ENCODE results near the gene ACSF3.

GRCh38 chr16:89118361-89119165, 24.9 kb downstream of the ACSF3 start:
- no peak for TF ChIP-seq CTCF (conservative IDR thresholded peaks at IDR 0.05 in 1 of 2, IDR thresholded peaks at IDR 0.05 in 1 of 2; ENCODE audit: low read depth in 1 of 2, low read length in 2 of 2)
- TF ChIP-seq EZH2 (IDR thresholded peaks at IDR 0.05; ENCODE audit: low read length, missing control alignments): no peak

Data from fibroblast of lung (primary cell).